Middle frontal gyrus (tissue), 1 donor: ENCODE measurements around the gene MIAT.
"Not testable (repeated sequence)": the region's sequence is repeated elsewhere in the genome, so short reads cannot be mapped to it uniquely, and the experiment has no call there.

Source experiments
- DNase-seq: peaks from one replicate; pipeline ENCODE4 v3.0.0-alpha.2; 2015; ENCODE audit warnings: low spot score; ENCODE audit errors: extremely low spot score

The MIAT gene

DNA sequence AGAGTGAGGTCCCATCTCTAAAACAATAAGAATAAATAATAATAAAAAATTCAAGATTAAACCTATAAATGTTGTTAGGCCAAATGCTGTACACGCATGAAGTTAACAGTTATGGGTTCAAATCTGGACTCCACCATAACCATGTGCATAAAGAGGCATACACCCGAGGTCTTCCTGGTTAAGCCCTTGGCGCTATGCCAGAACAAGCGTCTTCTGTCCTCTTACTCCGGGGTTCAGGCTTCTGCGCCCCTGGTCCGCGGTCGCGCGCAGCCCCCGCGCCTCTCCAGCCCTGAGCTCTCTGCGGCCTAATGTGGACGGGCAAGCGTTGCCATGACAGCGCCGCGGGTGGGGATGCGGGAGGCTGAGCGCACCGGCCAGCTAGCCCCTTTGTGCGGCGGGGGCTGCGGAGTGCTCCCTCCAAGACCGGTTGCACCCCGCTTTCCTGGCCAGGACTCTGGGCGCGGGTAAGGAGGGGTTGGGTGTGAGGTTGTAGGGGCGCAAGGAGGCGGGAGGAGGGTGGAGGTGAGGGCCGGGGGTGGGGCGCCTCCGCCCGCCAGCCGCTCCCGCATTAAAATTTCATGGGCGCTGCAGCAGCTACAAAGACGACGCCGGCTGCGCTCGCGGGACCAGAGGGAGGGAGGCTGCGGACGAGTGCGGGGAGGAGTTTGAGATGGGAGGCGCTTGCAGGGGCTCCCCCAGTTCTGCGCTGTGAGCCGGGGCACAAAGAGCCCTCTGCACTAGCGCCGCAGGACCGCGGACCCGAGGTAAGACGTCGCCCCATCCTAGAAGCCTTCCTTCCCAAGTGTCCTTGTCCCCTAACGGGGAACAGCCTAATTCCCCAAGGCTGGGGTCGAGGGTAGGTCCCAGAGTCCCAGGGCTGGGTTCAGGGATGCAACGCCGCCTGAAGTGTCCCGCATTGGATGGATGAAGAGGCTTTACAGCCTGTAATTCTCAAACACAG lies at the start of gene MIAT:
Gene MIAT (plus strand): TSS at position 698 of the 961 bp plus-strand sequence.
- no peak for DNase-seq

DNA sequence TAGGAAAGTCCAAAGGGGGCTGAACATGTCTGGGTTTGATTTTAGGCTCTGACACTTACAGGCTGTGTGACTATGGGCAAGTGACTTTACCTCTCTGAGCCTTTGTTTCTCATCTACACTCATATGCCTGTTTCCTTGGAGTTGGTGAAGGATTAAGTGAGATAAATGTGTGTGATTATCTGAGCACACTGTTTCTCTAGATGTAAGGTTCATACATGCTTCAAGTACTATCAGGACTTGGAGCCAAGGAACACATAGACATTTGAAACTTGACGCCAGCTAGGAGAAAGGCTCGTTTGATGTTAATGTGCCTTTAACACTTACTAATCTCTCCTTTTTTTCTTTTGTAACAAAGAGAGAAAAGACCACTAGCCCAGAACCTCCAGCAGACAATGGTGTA lies 49.3 kb upstream of the MIAT start:
- DNase-seq = no peak

DNA sequence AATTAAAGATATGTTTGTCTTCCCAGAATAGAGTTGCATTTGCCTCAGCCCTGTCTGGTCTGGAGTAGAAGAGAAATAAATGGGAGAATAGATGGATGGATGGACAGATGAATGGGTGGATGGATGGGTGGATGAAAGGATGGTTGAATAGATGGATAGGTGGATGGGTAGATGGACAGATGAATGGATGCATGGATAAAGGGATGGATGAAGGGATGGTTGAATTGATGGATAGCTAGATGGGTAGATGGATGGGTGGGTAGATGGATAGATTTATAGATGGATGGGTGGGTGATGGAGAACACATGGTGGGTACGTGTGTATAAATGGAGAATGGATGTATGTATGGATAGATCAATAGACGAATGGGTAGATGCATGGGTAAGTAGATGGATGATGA lies 48.1 kb upstream of the MIAT start:
- no peak for DNase-seq

DNA sequence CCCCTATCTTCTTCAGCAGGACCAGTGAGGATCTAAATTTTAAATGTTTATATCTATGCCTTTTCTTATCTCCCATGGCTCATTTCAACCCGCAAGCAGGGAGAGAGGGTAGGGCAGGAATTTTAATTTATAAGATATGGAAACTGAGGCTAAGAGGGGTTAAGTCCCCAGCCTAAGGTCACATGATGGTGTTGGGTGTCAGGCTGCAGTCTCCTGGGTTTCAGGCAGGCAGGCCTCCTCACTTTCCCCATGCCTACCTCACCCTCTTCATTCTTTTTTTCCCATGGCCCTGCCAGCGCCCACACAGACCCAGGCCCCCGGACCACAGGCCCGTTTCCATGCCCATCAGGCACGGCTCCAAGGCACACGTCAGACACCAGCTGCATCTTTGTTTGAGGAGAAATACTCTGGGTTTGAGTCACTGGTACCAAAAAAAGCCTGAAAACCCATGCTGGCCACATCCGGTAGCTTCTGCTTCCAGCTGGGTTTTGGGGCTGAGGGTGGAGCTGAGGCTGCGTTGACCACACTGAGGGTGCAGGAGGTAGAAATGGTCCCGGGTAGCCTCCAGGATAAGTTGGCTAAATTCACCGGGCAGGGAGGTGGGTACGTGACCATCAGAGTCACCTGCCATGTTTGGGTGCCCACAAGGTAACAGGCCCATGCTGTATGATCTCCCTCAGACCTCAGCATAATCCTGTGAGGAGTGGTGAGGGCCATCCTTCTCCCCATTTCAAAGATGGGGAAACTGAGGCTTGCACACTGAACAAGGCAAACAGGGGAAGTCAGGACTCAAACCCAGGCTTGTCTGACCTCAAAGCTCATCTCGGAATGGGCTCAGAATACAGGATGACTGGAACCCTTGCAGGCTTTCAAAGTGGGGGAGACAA lies 47.1 kb upstream of the MIAT start:
- peak; percentile 56 for DNase-seq

DNA sequence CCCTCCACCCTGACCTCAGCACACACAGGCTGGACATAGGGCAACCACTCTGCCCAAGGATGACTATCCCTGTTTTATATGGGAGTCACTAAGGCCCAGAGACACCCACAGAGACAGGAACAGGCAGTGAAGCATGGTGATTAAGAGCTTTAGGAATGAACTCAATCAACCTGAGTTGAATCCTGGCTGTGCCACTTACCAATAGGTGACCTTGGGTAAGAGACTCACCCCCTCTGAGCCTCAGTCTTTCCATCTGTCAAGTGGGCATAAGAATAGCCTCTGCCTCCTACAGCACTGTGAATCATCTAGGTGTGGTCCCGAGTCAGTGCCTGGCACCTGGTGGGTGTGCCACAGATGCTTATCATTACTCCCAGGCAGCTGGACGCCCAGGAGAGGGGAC lies 46.4 kb upstream of the MIAT start:
- no peak for DNase-seq

DNA sequence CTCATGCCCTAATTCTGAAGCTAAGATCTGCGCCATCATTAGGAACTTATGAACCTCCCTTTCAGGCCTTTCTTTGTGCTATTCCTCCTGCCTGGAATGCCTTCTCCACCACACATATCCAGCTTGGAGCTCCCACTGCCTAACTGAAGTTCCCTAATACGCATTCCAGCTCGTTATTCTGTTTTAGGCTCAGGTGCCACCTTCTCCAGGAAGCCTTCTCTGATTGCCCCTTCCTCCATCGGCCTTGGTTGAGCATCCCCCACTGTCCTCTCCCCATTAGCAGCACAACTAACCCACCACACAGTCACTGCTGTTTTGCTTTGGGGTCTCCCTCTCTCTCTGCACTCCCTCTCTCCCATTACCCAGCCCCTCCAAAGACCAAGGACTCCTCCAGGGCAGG lies 44.7 kb upstream of the MIAT start:
- DNase-seq = no peak

DNA sequence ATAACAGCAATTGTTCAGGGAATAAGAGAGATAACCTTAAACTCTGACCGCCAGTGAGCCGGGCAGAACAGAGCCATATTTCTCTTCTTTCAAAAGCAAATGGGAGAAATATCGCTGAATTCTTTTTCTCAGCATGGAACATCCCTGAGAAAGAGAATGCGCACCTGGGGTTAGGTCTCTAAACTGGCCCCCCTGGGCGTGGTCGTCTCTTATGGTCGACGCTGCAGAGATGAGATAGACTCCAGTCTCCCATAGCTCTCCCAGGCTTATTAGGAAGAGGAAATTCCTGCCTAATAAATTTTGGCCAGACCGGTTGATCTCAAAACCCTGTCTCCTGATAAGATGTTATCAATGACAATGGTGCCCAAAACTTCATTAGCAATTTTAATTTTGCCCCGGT lies 43.6 kb upstream of the MIAT start:
- not testable (repeated sequence) for DNase-seq

DNA sequence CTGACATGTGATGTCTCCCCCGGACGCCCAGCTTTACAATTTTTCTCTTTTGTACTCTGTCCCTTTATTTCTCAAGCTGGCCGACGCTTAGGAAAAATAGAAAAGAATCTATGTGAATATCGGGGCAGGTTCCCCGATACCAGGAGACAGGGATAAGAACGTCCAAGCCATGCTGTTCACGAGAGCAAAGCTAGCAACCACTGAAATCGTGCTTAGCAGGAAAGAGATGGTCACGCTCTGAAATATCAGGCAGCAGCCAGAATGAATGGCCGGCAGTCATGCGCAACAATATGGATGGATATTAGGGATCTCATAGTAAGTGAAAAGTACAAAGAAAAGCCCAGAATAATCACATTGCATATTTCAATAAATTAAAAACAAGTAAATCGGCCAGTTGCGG lies 43.1 kb upstream of the MIAT start:
- no peak for DNase-seq

DNA sequence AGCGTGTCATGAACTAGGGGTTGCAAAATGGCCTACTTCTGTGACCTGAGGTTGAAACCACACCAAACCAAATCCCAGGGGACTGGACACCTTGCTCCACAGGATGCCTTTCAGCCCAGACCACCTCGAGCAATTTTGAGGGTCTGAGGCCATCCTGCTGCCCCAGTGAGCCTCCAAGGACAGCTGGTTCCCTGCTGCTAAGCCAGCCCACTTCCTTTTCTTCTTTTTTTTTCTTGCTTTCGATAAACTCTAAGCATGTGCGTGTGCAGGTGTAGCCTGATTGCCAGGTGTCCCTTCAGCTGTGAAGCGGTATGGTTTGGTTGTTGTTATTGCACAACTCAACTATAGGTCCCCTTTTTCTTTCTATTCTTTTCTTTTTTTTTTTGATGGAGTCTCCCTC lies 42.2 kb upstream of the MIAT start:
- no peak for DNase-seq

DNA sequence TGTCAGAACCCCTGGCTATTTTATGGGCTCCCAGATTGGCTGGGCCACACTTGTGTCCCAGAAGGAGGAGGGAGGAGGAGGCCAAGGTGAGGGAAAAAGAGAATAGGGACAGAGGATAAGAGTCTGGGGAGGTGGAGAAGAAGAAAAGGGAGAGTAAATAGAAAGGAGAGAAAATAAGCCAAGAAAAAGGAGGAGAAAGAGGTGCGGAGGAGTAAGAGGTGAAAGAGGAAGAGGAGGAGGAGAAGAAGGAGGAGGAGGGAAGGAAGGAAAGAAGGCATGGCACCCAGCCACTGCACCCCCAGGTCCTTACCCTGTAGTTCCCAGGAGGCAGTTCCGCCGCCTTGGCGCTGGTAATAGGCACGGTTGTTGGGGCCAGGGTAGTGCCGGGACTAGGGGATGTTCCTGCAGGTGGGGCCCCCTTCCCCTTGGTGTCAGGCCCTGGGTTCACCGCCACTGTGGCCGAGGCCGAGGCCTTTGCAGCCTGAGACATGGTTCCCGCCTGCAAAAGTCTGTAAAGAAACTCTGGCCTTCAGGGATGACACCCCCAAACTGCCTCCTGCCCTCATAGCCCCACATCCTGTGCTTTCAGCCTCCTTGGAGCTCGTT lies 41.5 kb upstream of the MIAT start:
- DNase-seq = no peak

DNA sequence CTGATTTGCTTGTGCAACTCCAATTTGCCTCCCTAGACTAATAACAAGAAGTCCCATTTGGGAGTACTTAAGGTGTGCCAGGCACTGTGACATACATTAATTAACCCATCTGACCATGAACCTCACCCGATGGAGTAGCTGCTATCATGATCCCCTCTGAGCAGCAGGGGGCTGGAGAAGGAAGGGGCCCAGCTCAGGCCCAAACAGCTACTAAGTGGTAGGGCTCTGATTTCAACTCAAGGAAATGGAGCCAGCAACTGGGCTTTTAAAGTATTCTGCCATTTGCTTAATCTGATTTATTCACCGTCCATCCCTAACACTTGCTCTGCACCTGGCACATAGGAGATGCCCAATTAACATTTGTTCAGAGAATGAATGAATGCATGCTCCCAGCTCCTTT lies 40.7 kb upstream of the MIAT start:
- no peak for DNase-seq

DNA sequence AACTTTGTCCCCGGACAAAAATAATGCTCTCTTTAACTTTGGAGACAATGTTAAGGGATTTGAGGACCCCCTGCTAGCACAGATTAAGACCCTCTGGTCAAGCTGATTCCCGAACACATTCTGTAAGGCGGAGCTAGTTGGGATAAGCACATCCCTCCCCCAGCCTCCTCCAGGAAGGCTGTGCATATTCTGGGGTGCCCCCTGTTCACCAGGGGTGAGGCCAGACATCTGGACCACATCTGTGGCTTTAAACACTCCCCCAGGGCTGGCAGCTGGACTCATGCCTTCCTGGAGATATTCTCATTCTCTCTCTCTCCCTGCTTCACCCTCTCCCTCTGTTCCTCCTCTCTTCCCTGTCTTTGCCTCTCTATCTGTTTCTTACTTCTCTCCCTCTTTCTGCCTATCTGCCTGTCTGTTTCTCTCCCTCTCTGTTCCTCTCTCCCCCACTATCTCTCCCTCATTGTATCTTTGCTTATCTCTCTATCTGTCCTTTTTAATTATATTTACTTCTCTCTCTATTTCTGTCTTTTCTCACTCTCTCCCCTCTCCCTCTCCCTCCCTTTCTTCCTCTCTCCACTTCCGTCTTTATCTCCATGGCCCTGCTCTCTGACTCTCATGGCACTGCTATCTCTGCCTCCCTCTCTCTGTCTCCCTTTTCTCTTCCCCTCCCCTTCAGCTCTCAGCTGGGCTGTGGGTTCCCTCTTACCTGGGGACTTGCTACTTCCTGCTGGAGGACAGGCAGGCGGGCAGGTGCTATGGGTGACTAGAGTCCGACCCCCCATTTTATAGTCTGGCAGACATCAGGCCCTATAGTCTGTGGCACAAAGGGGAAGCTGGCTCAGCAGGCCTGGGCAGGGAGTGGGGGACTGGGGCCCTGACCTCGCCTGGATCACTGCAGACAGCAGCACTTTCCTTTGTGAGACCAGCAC lies 39.9 kb upstream of the MIAT start, which contains the start of gene CRYBB1:
Gene CRYBB1 (minus strand): TSS at position 757 of the 929 bp plus-strand sequence. CDS start 1,708 bp downstream, outside the sequence.
- DNase-seq = no peak

DNA sequence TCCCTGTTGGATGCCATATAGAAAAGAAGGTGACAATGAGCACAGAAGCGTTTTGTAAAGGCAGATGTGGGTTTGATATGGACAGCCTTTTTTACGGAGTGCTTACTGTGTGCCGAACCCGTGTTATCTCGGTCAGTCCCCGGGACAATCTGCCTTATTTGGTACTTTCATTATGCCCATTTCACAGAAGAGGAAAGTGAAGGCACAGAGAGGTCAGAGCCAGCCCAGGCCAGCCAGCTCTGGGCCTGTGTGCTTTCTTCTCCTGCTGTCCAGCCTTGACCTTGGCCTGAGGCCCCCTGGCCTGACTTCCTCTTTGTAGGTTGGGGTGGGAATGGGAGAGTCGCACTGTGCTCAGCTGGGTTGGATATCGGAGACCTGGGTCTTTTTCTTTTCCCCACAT lies 38.9 kb upstream of the MIAT start:
- DNase-seq = no peak

DNA sequence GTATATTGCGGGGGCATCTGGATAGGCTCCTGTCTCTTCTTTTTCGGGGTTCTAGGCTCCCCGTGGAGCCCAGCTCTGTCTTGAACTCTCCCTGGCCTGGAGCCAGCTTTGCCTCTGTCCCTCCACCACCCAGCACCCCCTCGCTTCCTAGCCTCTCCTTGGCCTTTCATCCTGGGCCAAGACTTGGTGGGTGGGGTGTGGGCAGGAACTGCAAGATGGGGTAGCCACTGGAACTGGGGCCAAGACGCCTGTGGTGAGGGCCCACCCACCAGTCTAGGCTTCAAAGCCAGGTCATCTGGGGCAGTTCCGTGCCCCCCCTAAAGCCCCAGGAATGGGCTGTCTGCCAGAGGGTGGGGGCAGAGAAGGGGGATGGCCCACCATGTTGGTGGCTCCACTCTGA lies 37.9 kb upstream of the MIAT start:
- no peak for DNase-seq

DNA sequence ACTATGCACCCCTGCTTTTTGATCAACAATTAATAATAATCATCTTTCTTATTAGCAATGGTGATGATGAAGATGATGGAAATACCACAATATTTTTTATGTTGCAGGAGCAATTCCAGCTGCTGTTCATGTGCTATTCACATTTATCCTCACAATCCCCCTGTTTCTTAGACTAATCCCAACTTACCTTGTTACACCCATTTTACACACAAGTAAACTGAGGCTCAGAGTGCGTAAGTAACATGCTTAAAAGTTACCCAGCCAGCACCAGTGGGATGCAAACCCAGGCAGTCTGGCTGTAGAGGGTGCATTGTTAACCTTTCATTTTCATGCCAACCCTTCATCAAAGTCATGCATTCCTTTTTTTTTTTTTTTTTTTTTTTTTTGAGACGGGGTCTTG lies 37.2 kb upstream of the MIAT start:
- DNase-seq = no peak

DNA sequence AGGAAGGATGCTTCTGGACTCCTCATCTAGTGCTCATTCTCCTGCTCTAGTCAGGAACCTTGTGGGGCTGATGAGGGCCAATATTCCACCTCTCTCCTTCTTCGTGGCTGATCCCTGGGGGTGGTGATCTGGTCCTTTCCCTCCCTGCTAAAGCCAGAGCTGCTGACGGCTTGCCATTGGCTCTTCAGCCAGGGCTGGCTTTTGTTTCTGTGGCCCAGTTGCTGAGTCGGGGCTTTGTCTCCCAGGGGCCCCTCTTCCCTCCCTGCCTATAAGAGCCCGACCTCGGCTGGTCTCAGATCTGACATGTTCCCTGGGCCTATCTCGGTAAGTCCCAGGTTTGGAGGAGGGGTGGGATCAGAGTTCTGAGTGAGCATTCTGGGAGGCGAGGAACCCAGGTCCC lies 35.7 kb upstream of the MIAT start, which contains the start of gene CRYBA4:
Gene CRYBA4 (plus strand): TSS at position 301 of the 400 bp plus-strand sequence. CDS start 634 bp downstream, outside the sequence.
- no peak for DNase-seq

DNA sequence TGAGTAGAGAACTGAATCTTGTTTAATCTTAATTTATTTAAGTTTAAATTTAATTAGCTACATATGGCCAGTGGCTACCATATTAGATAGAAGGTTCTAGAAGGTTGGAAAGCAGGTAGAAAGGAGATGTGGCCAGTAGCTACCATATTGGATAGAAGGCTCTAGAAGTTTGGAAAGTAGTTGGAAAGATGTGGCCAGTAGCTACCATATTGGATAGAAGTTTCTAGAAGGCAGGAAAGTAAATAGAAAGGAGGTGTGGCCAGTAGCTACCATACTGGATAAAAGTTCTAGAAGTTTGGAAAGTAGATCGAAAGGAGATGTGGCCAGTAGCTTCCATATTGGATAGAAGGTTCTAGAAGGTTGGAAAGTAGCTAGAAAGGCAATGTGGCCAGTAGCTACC lies 33.4 kb upstream of the MIAT start:
- no peak for DNase-seq

DNA sequence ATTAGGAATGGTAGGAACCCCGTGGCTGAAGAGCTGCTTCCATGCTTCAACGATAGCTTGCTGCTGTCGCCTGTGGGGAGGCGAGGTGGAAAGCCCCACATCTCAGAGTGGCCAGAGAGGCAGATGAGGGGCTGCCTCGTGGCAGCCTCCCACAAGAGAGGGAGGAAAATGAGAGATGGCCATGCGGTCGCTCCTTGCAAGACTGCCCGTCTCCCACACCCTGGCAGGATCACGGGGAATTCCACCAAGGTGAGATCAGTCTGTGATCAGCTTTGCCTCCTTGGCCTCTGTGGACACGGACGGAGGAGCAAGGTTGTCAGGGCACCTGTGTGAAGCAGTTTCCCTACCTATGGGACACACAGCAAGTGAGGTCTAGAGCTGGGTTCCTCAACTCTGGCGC lies 32.6 kb upstream of the MIAT start:
- DNase-seq = no peak

DNA sequence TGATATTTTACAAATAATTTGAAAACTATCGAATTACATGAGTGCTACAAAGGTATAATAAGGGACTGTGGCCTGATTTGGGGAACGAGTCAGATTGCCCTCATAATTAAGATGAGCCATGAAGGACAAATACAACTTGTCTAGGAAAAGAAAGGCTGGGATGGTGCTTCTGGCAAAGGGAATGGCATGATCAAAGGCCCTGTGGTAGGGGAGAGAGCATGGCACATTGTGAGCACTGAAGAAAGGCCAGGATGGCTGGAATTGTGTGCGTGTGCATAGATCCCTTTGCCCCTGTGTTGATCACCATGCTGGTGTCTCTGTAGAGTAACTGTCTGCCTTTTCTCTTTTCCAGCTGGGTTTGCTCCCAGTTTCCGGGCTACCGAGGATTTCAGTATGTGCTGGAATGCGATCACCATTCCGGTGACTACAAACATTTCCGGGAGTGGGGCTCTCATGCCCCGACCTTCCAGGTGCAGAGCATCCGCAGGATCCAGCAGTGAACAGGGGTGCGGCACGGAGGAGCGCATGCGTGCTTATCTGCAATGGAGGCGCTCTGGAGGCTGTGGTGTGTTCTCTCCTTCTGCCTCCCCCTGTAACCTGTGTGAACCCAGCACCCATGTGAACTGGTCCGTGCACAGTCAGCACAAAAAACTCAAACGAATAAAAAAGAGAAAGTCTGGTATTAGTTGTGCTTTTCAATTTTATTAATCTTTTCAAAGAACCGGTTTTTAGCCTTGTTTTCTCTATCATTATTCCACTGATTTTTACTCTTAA lies 27.2 kb upstream of the MIAT start:
- no peak for DNase-seq

DNA sequence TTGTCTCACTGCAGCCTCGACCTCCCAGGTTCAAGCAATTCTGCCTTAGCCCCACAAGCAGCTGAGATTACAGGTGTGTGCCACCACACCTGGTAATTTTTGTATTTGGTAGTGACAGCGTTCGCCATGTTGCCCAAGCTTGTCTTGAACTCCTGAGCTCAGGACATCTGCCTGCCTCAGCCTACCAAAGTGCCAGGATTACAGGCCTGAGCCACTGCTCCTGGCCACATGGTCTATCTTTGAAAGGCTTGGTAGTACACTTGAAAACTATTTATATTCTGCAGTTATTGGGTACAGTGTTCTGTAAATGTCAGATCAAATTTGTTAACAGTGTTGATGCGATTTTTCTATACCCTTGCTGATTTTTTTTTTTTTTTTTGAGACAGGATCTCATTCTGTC lies 26.1 kb upstream of the MIAT start:
- no peak for DNase-seq
